GM12878 (cell line): ENCODE data around the gene PRDM15. TPM values are rescaled to one million over a fixed set of nuclear protein-coding genes. Genes with fewer than 3 reads are reported as not detected.

Experiments used
- ATAC-seq: fragments of 200-7000 bp; cut with Tn5 transposase; 3 replicates; pipeline ENCODE4 v1.9.1; 2020; ENCODE audit warnings: mild to moderate bottlenecking, moderate library complexity
- BruUV-seq: library from RNA; stranded (reverse); fragments of 400-500 nt; replicated peaks from 2 replicates; lab custom pipeline; 2021; lab: Mats Ljungman, UMichigan
- CTCF ChIA-PET: fragments of 300-600 bp; sonication (Branson Sonifier 250); formaldehyde crosslinking; extraction: SDS; loops from one replicate; lab custom pipeline; 2021; ENCODE audit warnings: inconsistent platforms; lab: Yijun Ruan, JAX
- POLR2A ChIA-PET: fragments of 350-600 bp; formaldehyde crosslinking; extraction: SDS; loops from one replicate; lab custom pipeline; 2021; ENCODE audit warnings: inconsistent platforms; lab: Charles Lee
- RAD21 ChIA-PET: fragments of 300-600 bp; sonication (Branson Sonifier 250); formaldehyde crosslinking; loops from one replicate; lab custom pipeline; 2023; ENCODE audit warnings: antibody characterized with exemption; ENCODE audit not compliant: unreplicated experiment; lab: Charles Lee
- SMC1A ChIA-PET: fragments of 300-600 bp; sonication (Branson Sonifier 250); formaldehyde crosslinking; loops from one replicate; lab custom pipeline; 2023; ENCODE audit not compliant: unreplicated experiment, uncharacterized antibody; lab: Charles Lee
- DNase-seq: peaks from one replicate; pipeline ENCODE4 v3.0.0-alpha.2; 2011; ENCODE audit warnings: low read depth, low spot score
- FAIRE-seq: peaks from 3 replicates; lab custom pipeline; 2011; peaks lifted over from hg19 to GRCh38; lab: Jason Lieb, UNC
- H2AFZ ChIP-seq: 2 replicates; pipeline ENCODE4 v1.6.0; 2011; ENCODE audit warnings: low read depth, low read length, control low read depth; ENCODE audit not compliant: control insufficient read depth
- H3K27ac ChIP-seq: 2 replicates; pipeline ENCODE4 v1.5.1; 2011; ENCODE audit warnings: control low read depth; ENCODE audit not compliant: control insufficient read depth, insufficient read depth
- H3K27me3 ChIP-seq, 2 experiments: replicated peaks in 1 of 2; 2 replicates each; pipeline versions ENCODE4 v1.6.0 to v1.6.1; 2011; ENCODE audit warnings: low read length in 1 of 2; ENCODE audit not compliant: control insufficient read depth in 2 of 2, insufficient read depth in 2 of 2
- H3K36me3 ChIP-seq, 2 experiments: 2 replicates each; pipeline ENCODE4 v1.5.1; 2011; ENCODE audit warnings: low read length in 1 of 2; ENCODE audit not compliant: control insufficient read depth in 2 of 2, insufficient read depth in 2 of 2
- H3K4me1 ChIP-seq: 2 replicates; pipeline ENCODE4 v1.6.1; 2011; ENCODE audit warnings: mild to moderate bottlenecking, low read length, moderate library complexity, mixed read lengths; ENCODE audit not compliant: control insufficient read depth, insufficient read depth
- H3K4me2 ChIP-seq: 2 replicates; pipeline ENCODE4 v1.6.0; 2011; ENCODE audit warnings: control low read depth; ENCODE audit not compliant: control insufficient read depth, insufficient read depth
- H3K4me3 ChIP-seq: fragments of 200-600 bp; sonication (generic); 2 replicates; pipeline ENCODE4 v1.5.1; 2016
- H3K79me2 ChIP-seq: 2 replicates; pipeline ENCODE4 v1.6.0; 2011; ENCODE audit warnings: low read length; ENCODE audit not compliant: control insufficient read depth, insufficient read depth
- H3K9ac ChIP-seq: 2 replicates; pipeline ENCODE4 v1.8.0; 2011; ENCODE audit warnings: low read length, control low read depth, mixed read lengths; ENCODE audit not compliant: control insufficient read depth, insufficient read depth
- H3K9me3 ChIP-seq: replicated peaks from 3 replicates; pipeline ENCODE4 v1.5.1; 2011; ENCODE audit warnings: mild to moderate bottlenecking, low read length; ENCODE audit not compliant: control insufficient read depth, insufficient read depth
- H4K20me1 ChIP-seq: 2 replicates; pipeline ENCODE4 v1.6.0; 2011; ENCODE audit not compliant: control insufficient read depth, insufficient read depth
- BACH1 ChIP-seq: fragments of 450-650 bp; IDR thresholded peaks from 2 replicates; pipeline ENCODE4 v1.6.1; 2017; ENCODE audit warnings: mild to moderate bottlenecking, borderline replicate concordance
- CBFB ChIP-seq: IDR thresholded peaks from 2 replicates; pipeline ENCODE4 v1.6.1; 2016; ENCODE audit warnings: antibody characterized with exemption, low read depth
- E2F4 ChIP-seq: IDR thresholded peaks from 2 replicates; pipeline ENCODE4 v1.6.1; 2012; ENCODE audit warnings: low read depth, low read length, improper control_type of control experiment
- EGR1 ChIP-seq, 2 experiments: IDR thresholded peaks; 1 replicate in 1 of 2; 2 replicates in 1 of 2; pipeline ENCODE4 v1.6.1; 2011 to 2012; ENCODE audit warnings: low read depth in 2 of 2, low read length in 2 of 2, borderline replicate concordance in 1 of 2, mild to moderate bottlenecking in 1 of 2, moderate library complexity in 1 of 2
- ETV6 ChIP-seq, 2 experiments: fragments of 450-650 bp in 1 of 2; IDR thresholded peaks in 1 of 2; conservative IDR thresholded peaks in 1 of 2; 2 replicates each; pipeline ENCODE4 v1.6.1; 2014; ENCODE audit warnings: antibody characterized with exemption in 1 of 2, borderline replicate concordance in 1 of 2, low read depth in 1 of 2, mild to moderate bottlenecking in 1 of 2, moderate library complexity in 1 of 2
- KDM1A ChIP-seq: fragments of 200-600 bp; sonication (generic); IDR thresholded peaks from 2 replicates; pipeline ENCODE4 v1.6.1; 2016; ENCODE audit warnings: borderline replicate concordance
- PBX3 ChIP-seq: IDR thresholded peaks from 2 replicates; pipeline ENCODE4 v1.6.1; 2011; ENCODE audit warnings: mild to moderate bottlenecking, low read depth, low read length, moderate library complexity; ENCODE audit not compliant: insufficient replicate concordance
- REST ChIP-seq: IDR thresholded peaks from 2 replicates; pipeline ENCODE4 v1.6.1; 2012; ENCODE audit warnings: mild to moderate bottlenecking, low read depth, low read length
- RUNX3 ChIP-seq: IDR thresholded peaks from 2 replicates; pipeline ENCODE4 v1.6.1; 2012; ENCODE audit warnings: low read length, inconsistent platforms
- SRF ChIP-seq, 2 experiments: IDR thresholded peaks; 2 replicates each; pipeline ENCODE4 v1.6.1; 2011; ENCODE audit warnings: low read depth in 2 of 2, low read length in 2 of 2, mild to moderate bottlenecking in 1 of 2, moderate library complexity in 1 of 2
- STAT3 ChIP-seq: IDR thresholded peaks from 2 replicates; pipeline ENCODE4 v1.6.1; 2011; ENCODE audit warnings: low read depth, low read length, improper control_type of control experiment
- TCF3 ChIP-seq: IDR thresholded peaks from 2 replicates; pipeline ENCODE4 v1.6.1; 2012; ENCODE audit warnings: low read depth, mild to moderate bottlenecking, low read length, borderline replicate concordance; ENCODE audit not compliant: insufficient read depth
- WGBS: methylation state at CpG from one replicate; pipeline ENCODE4 v1.1.6; 2016; ENCODE audit warnings: low lambda C conversion rate; ENCODE audit not compliant: insufficient replicate concordance, insufficient coverage; ENCODE audit errors: missing lambda C conversion rate; 5-methylcytosine and 5-hydroxymethylcytosine counted together
- in situ Hi-C: fragments of 300-500 bp; cut with MboI; formaldehyde crosslinking; loops from 9 replicates; pipeline ENCODE4 v1.14.3; 2018; ENCODE audit warnings: mixed read lengths
- intact Hi-C: fragments of 100-400 bp; cut with micrococcal nuclease; formaldehyde crosslinking; loops from one replicate; pipeline ENCODE4 v1.14.2; 2022; ENCODE audit not compliant: unreplicated experiment
- polyA plus RNA-seq, 11 experiments: library from polyadenylated mRNA; depleted of rRNA in 4 of 11; unstranded in 6 of 11; stranded (reverse) in 5 of 11; fragments of >200 nt; fragmentation: Nextera tagmentation in 4 of 11; fragmentation: Illumina TruSeq in 1 of 11; extraction: Ambion mirVana in 4 of 11; extraction: Trizol in 1 of 11; gene quantifications; 1 replicate in 1 of 11; 2 replicates in 10 of 11; pipeline versions ENCODE4 v1.2.1 to v1.2.3, GENCODE V29; 2011 to 2016; ENCODE audit warnings: inconsistent platforms in 2 of 11, missing spikeins in 2 of 11, low read depth in 1 of 11
- total RNA-seq, 4 experiments: library from RNA; depleted of rRNA in 3 of 4; stranded (reverse); fragments of >200 nt in 3 of 4; fragmentation: Illumina TruSeq in 1 of 4; extraction: Trizol in 1 of 4; gene quantifications; 2 replicates each; pipeline versions ENCODE4 v1.2.1 to v1.2.3, GENCODE V29; 2013 to 2021

The PRDM15 gene
- total and polyA plus RNA-seq, 10 of the 15 experiments (the other 5 are each of a cell fraction or from before 2014, with no cell fraction given), result 2.2 to 16.0 (median 8.6) TPM

- Histone ChIP-seq H3K79me2 (no peaks in the 10 kb centered on the region), H3K9me3 (no peaks in the 10 kb centered on the region), H3K4me2 (no peak overlapping the region), H4K20me1 (no peaks in the 10 kb centered on the region), H3K27me3 (no peaks in the 10 kb centered on the region), H3K4me3 (no peak overlapping the region), H2AFZ (no peak overlapping the region), H3K36me3 (peaks cover 16 to 22% of the 10 kb centered on the region in 2 experiments; a peak in 3 of 4 replicates), H3K27ac (no peak overlapping the region), H3K9ac (no peak overlapping the region), H3K4me1 (no peaks in the 10 kb centered on the region)
- ChIA-PET CTCF (interaction anchor here (1.2 to 1.4 kb wide), 2 partner anchors 8 to 9 kb away, joined by 4 to 5 read pairs; no protein-coding TSS in a partner anchor), RAD21 (no interaction called here), POLR2A (interaction anchor here (1.1 kb wide), 1 partner anchor 50 kb away, joined by 3 read pairs; no protein-coding TSS in a partner anchor), SMC1A (interaction anchor here (1.0 to 1.2 kb wide), 2 partner anchors 9 to 290 kb away, joined by 3 to 4 read pairs; no protein-coding TSS in a partner anchor)
- WGBS, result 91% methylated on average over 22 of the region's 22 CpGs
- FAIRE-seq (no peak), DNase-seq (no peak), ATAC-seq (no peak)
- no TSS peak for BruUV-seq
- in situ Hi-C loops (loop anchor here (5.0 kb wide), 1 partner anchor 288 kb away; no protein-coding TSS in a partner anchor), intact Hi-C loops (no loop called here)
- TF ChIP-seq CBFB (no peak), ETV6 (conservative IDR thresholded peaks at IDR 0.05 in 1 of 2, IDR thresholded peaks at IDR 0.05 in 1 of 2; ENCODE audit: borderline replicate concordance in 1 of 2, low read depth in 1 of 2) (no peak), PBX3 (no peak), RUNX3 (no peak), BACH1 (no peak), EGR1 (IDR thresholded peaks at IDR 0.05; ENCODE audit: borderline replicate concordance in 1 of 2, low read depth in 2 of 2, low read length in 2 of 2) (no peak), TCF3 (no peak), REST (no peak), SRF (IDR thresholded peaks at IDR 0.05; ENCODE audit: low read depth in 2 of 2, low read length in 2 of 2) (no peak), STAT3 (no peak), KDM1A (no peak), E2F4 (no peak)
These were observed 54.5 kb downstream of the PRDM15 start for GRCh38 chr21:41824466-41825207.
